ENCODE results near the gene DNAJB2. TPM values are rescaled to one million over a fixed set of nuclear protein-coding genes. Genes with fewer than 3 reads are reported as not detected.

DNAJB2 gene
- total RNA-seq, 2 donors from 2014 or later: 101 to 120 TPM

- H3K4me1 Mint-ChIP-seq: no peaks in the 10 kb centered on the region
- peaks cover 9% of the 10 kb centered on the region for H3K27me3 Mint-ChIP-seq
- ATAC-seq: no peak
- no peaks in the 10 kb centered on the region for H3K9me3 ChIP-seq (ENCODE audit: control insufficient read depth, low read length, poor library complexity, severe bottlenecking)
- no peak for DNase-seq
- H3K27ac Mint-ChIP-seq: no peak overlapping the region
- no peak overlapping the region for H3K4me3 Mint-ChIP-seq
- H3K36me3 Mint-ChIP-seq (ENCODE audit: low read depth): no peaks in the 10 kb centered on the region
These were observed 10.9 kb upstream of the DNAJB2 start for GRCh38 chr2:219268294-219268693.

- Mint-ChIP-seq H3K4me1 (no peaks in the 10 kb centered on the region), H3K27ac (peak overlapping the region; percentile 32), H3K27me3 (peaks cover 9% of the 10 kb centered on the region), H3K4me3 (no peak overlapping the region), H3K36me3 (ENCODE audit: low read depth) (no peaks in the 10 kb centered on the region)
- H3K9me3 ChIP-seq (ENCODE audit: control insufficient read depth, low read length, poor library complexity, severe bottlenecking): no peaks in the 10 kb centered on the region
- DNase-seq (no peak), ATAC-seq (no peak)
These were observed 9.7 kb upstream of the DNAJB2 start for GRCh38 chr2:219269362-219270054.

GRCh38 chr2:219270055-219270372 is 9.2 kb upstream of the DNAJB2 start:
- Mint-ChIP-seq H3K27ac (peak overlapping the region; percentile 32), H3K4me3 (no peak overlapping the region), H3K36me3 (ENCODE audit: low read depth) (peaks cover 2% of the 10 kb centered on the region), H3K27me3 (peaks cover 9% of the 10 kb centered on the region), H3K4me1 (no peaks in the 10 kb centered on the region)
- H3K9me3 ChIP-seq (ENCODE audit: control insufficient read depth, low read length, poor library complexity, severe bottlenecking): no peaks in the 10 kb centered on the region
- no peak for ATAC-seq
- DNase-seq: no peak

- H3K36me3 Mint-ChIP-seq (ENCODE audit: low read depth): peaks cover 2% of the 10 kb centered on the region
- H3K27ac Mint-ChIP-seq: no peak overlapping the region
- no peaks in the 10 kb centered on the region for H3K4me1 Mint-ChIP-seq
- H3K4me3 Mint-ChIP-seq: no peak overlapping the region
- DNase-seq: no peak
- ATAC-seq: no peak
- no peaks in the 10 kb centered on the region for H3K9me3 ChIP-seq (ENCODE audit: control insufficient read depth, low read length, poor library complexity, severe bottlenecking)
- peaks cover 9% of the 10 kb centered on the region for H3K27me3 Mint-ChIP-seq
These were observed 8.1 kb upstream of the DNAJB2 start for GRCh38 chr2:219271021-219271420.

GRCh38 chr2:219272356-219272755 is 6.8 kb upstream of the DNAJB2 start:
- Mint-ChIP-seq H3K36me3 (ENCODE audit: low read depth) (peaks cover 2% of the 10 kb centered on the region), H3K4me1 (peaks cover 3% of the 10 kb centered on the region)
- ATAC-seq: no peak

GRCh38 chr2:219272995-219273394 is 6.2 kb upstream of the DNAJB2 start:
- no peak overlapping the region for H3K4me3 Mint-ChIP-seq

More at GRCh38 chr2:219272356-219272755, 6.8 kb upstream of the DNAJB2 start:
- Mint-ChIP-seq H3K27me3 (peaks cover 9% of the 10 kb centered on the region), H3K27ac (peak overlapping the region; percentile 6), H3K4me3 (no peak overlapping the region)
- DNase-seq: no peak
- no peaks in the 10 kb centered on the region for H3K9me3 ChIP-seq (ENCODE audit: control insufficient read depth, low read length, poor library complexity, severe bottlenecking)

GRCh38 chr2:219273937-219274336 is 5.2 kb upstream of the DNAJB2 start:
- Mint-ChIP-seq H3K4me1 (peaks cover 17% of the 10 kb centered on the region), H3K4me3 (no peak overlapping the region), H3K36me3 (ENCODE audit: low read depth) (peaks cover 2% of the 10 kb centered on the region), H3K27ac (no peak overlapping the region), H3K27me3 (peaks cover 9% of the 10 kb centered on the region)
- DNase-seq: no peak
- H3K9me3 ChIP-seq (ENCODE audit: control insufficient read depth, low read length, poor library complexity, severe bottlenecking): no peaks in the 10 kb centered on the region
- no peak for ATAC-seq

More at GRCh38 chr2:219272995-219273394, 6.2 kb upstream of the DNAJB2 start:
- Mint-ChIP-seq H3K36me3 (ENCODE audit: low read depth) (peaks cover 2% of the 10 kb centered on the region), H3K27me3 (peaks cover 9% of the 10 kb centered on the region), H3K4me1 (peaks cover 10% of the 10 kb centered on the region), H3K27ac (no peak overlapping the region)
- DNase-seq: no peak
- ATAC-seq: no peak
- no peaks in the 10 kb centered on the region for H3K9me3 ChIP-seq (ENCODE audit: control insufficient read depth, low read length, poor library complexity, severe bottlenecking)

GRCh38 chr2:219274361-219274921 is 4.7 kb upstream of the DNAJB2 start:
- peaks cover 18% of the 10 kb centered on the region for H3K4me1 Mint-ChIP-seq
- peaks cover 9% of the 10 kb centered on the region for H3K27me3 Mint-ChIP-seq
- H3K4me3 Mint-ChIP-seq: no peak overlapping the region
- ATAC-seq: no peak
- H3K27ac Mint-ChIP-seq: no peak overlapping the region
- H3K36me3 Mint-ChIP-seq (ENCODE audit: low read depth): peaks cover 2% of the 10 kb centered on the region
- H3K9me3 ChIP-seq (ENCODE audit: control insufficient read depth, low read length, poor library complexity, severe bottlenecking): no peaks in the 10 kb centered on the region
- no peak for DNase-seq

GRCh38 chr2:219277703-219278654 is 1.2 kb upstream of the DNAJB2 start:
- peak; percentile 53 to 65 (median 65) for DNase-seq
- H3K9me3 ChIP-seq (ENCODE audit: control insufficient read depth, low read length, poor library complexity, severe bottlenecking): no peaks in the 10 kb centered on the region
- Mint-ChIP-seq H3K27me3 (no peaks in the 10 kb centered on the region), H3K36me3 (ENCODE audit: low read depth) (peaks cover 6% of the 10 kb centered on the region), H3K27ac (peak overlapping the region; percentile 96), H3K4me1 (peaks cover 26% of the 10 kb centered on the region), H3K4me3 (peak overlapping the region; percentile 97)
- no peak for ATAC-seq

- peaks cover 28% of the 10 kb centered on the region for H3K4me1 Mint-ChIP-seq
- DNase-seq: no peak
- no peaks in the 10 kb centered on the region for H3K9me3 ChIP-seq (ENCODE audit: control insufficient read depth, low read length, poor library complexity, severe bottlenecking)
- H3K4me3 Mint-ChIP-seq: peak overlapping the region; percentile 97
- H3K36me3 Mint-ChIP-seq (ENCODE audit: low read depth): peaks cover 8% of the 10 kb centered on the region
- H3K27me3 Mint-ChIP-seq: no peaks in the 10 kb centered on the region
- peak overlapping the region; percentile 96 for H3K27ac Mint-ChIP-seq
- no peak for ATAC-seq
These were observed 463 bp upstream of the DNAJB2 start for GRCh38 chr2:219278655-219279150.

GRCh38 chr2:219279916-219280516 is 850 bp downstream of the DNAJB2 start:
- Mint-ChIP-seq H3K27ac (peak overlapping the region; percentile 96), H3K36me3 (ENCODE audit: low read depth) (peaks cover 6% of the 10 kb centered on the region), H3K27me3 (no peaks in the 10 kb centered on the region), H3K4me1 (peaks cover 28% of the 10 kb centered on the region), H3K4me3 (peak overlapping the region; percentile 97)
- no peak for ATAC-seq
- no peak for DNase-seq
- no peaks in the 10 kb centered on the region for H3K9me3 ChIP-seq (ENCODE audit: control insufficient read depth, low read length, poor library complexity, severe bottlenecking)

GRCh38 chr2:219280651-219281050 is 1.5 kb downstream of the DNAJB2 start:
- H3K9me3 ChIP-seq (ENCODE audit: control insufficient read depth, low read length, poor library complexity, severe bottlenecking): no peaks in the 10 kb centered on the region
- H3K27me3 Mint-ChIP-seq: no peaks in the 10 kb centered on the region
- H3K4me1 Mint-ChIP-seq: peaks cover 28% of the 10 kb centered on the region
- no peak for ATAC-seq
- peak overlapping the region; percentile 96 for H3K27ac Mint-ChIP-seq
- peak overlapping the region; percentile 97 for H3K4me3 Mint-ChIP-seq
- H3K36me3 Mint-ChIP-seq (ENCODE audit: low read depth): peaks cover 6% of the 10 kb centered on the region
- no peak for DNase-seq

- H3K27ac Mint-ChIP-seq: peak overlapping the region; percentile 96
- peaks cover 6% of the 10 kb centered on the region for H3K36me3 Mint-ChIP-seq (ENCODE audit: low read depth)
- no peaks in the 10 kb centered on the region for H3K9me3 ChIP-seq (ENCODE audit: control insufficient read depth, low read length, poor library complexity, severe bottlenecking)
- DNase-seq: no peak
- H3K4me3 Mint-ChIP-seq: no peak overlapping the region
- ATAC-seq: no peak
- no peaks in the 10 kb centered on the region for H3K27me3 Mint-ChIP-seq
- H3K4me1 Mint-ChIP-seq: peaks cover 28% of the 10 kb centered on the region
These were observed 2.4 kb downstream of the DNAJB2 start for GRCh38 chr2:219281588-219281987.

All from T-helper 17 cell (primary cell).